ENCODE measurements around the gene TXNDC8. TPM values are rescaled to one million over a fixed set of nuclear protein-coding genes. Genes with fewer than 3 reads are reported as not detected.

TXNDC8 gene
- total and polyA plus RNA-seq, 2 of the 13 experiments (the other 11 are each of a cell fraction or from before 2014, with no cell fraction given): not detected

DNA sequence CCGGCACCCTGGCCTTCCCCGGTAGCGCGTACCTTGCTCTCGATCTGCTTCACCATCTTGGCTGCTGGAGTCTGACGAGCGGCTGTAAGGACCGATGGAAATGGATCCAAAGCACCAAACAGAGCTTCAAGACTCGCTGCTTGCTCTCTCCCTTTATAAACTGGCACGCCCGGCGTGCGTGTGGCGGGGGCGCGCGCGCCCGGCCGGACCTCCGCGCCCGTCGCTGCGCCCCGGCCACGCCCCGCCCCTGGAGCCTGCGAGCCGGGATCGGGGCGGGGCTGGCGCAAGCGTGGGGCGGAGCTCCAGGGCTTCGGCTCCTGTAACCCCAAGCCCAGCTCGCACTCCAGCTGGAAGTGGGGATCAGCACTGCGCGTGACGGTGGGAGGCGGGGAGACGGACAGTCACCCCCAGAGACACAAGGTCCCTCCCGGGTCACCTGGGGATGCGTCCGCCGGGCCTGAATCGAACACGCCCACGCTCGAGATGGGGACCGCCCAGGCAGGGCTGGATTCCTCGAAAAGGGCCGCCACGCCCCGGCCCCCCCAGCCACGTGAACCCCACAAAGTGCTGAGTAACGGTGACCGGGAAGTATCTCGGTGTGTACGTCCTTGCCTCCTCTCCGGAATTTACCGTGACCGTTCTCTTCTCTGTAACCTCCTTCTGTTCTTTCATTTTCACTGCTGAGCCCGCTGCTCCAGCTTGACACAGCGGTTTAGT lies 81.1 kb downstream of the TXNDC8 start, which contains the start of gene TXN (continued):
- TF ChIP-seq, protein P1, sequence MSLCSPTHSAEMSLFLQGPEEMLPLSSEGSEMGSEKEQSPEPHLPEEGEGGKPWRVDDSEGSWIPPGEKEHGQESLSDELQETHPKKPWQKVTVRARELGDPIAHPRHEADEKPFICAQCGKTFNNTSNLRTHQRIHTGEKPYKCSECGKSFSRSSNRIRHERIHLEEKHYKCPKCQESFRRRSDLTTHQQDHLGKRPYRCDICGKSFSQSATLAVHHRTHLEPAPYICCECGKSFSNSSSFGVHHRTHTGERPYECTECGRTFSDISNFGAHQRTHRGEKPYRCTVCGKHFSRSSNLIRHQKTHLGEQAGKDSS (CRISPR knock-in tag; IDR thresholded peaks at IDR 0.05; ENCODE audit: borderline replicate concordance, low read depth): no peak
- TF ChIP-seq MIXL1 (CRISPR knock-in tag; IDR thresholded peaks at IDR 0.05): no peak
- TF ChIP-seq, protein P2, sequence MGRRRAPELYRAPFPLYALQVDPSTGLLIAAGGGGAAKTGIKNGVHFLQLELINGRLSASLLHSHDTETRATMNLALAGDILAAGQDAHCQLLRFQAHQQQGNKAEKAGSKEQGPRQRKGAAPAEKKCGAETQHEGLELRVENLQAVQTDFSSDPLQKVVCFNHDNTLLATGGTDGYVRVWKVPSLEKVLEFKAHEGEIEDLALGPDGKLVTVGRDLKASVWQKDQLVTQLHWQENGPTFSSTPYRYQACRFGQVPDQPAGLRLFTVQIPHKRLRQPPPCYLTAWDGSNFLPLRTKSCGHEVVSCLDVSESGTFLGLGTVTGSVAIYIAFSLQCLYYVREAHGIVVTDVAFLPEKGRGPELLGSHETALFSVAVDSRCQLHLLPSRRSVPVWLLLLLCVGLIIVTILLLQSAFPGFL (CRISPR knock-in tag; IDR thresholded peaks at IDR 0.05): no peak
- TF ChIP-seq, protein P3, sequence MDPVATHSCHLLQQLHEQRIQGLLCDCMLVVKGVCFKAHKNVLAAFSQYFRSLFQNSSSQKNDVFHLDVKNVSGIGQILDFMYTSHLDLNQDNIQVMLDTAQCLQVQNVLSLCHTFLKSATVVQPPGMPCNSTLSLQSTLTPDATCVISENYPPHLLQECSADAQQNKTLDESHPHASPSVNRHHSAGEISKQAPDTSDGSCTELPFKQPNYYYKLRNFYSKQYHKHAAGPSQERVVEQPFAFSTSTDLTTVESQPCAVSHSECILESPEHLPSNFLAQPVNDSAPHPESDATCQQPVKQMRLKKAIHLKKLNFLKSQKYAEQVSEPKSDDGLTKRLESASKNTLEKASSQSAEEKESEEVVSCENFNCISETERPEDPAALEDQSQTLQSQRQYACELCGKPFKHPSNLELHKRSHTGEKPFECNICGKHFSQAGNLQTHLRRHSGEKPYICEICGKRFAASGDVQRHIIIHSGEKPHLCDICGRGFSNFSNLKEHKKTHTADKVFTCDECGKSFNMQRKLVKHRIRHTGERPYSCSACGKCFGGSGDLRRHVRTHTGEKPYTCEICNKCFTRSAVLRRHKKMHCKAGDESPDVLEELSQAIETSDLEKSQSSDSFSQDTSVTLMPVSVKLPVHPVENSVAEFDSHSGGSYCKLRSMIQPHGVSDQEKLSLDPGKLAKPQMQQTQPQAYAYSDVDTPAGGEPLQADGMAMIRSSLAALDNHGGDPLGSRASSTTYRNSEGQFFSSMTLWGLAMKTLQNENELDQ (CRISPR knock-in tag; IDR thresholded peaks at IDR 0.05; ENCODE audit: borderline replicate concordance): no peak
- TF ChIP-seq RORA (CRISPR knock-in tag; IDR thresholded peaks at IDR 0.05): no peak
- 0 out of 2 replicates have a peak, but pooled peaks have one; percentile 79 for TF ChIP-seq ZNF747 (CRISPR knock-in tag; IDR thresholded peaks at IDR 0.05; ENCODE audit: borderline replicate concordance)
- no peak for TF ChIP-seq RARG (CRISPR knock-in tag; IDR thresholded peaks at IDR 0.05; ENCODE audit: low read depth)
- TF ChIP-seq SRY (CRISPR knock-in tag; IDR thresholded peaks at IDR 0.05): peak; percentile 85; the same call in 1 of the 2 replicates
- TF ChIP-seq, protein P4, sequence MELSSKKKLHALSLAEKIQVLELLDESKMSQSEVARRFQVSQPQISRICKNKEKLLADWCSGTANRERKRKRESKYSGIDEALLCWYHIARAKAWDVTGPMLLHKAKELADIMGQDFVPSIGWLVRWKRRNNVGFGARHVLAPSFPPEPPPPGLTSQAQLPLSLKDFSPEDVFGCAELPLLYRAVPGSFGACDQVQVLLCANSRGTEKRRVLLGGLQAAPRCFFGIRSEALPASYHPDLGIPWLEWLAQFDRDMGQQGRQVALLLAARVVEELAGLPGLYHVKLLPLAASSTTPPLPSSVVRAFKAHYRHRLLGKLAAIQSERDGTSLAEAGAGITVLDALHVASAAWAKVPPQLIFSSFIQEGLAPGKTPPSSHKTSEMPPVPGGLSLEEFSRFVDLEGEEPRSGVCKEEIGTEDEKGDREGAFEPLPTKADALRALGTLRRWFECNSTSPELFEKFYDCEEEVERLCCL (CRISPR knock-in tag; IDR thresholded peaks at IDR 0.05; ENCODE audit: borderline replicate concordance): no peak; the same call in 1 of the 2 replicates
- no peak; the same call in 1 of the 2 replicates for TF ChIP-seq IRX3 (CRISPR knock-in tag; IDR thresholded peaks at IDR 0.05; ENCODE audit: borderline replicate concordance, low read depth)
- no peak for TF ChIP-seq NFIB (CRISPR knock-in tag; IDR thresholded peaks at IDR 0.05; ENCODE audit: borderline replicate concordance)
- TF ChIP-seq TOE1 (CRISPR knock-in tag; IDR thresholded peaks at IDR 0.05): no peak; the same call in 1 of the 2 replicates
- TF ChIP-seq HES4 (CRISPR knock-in tag; IDR thresholded peaks at IDR 0.05; ENCODE audit: borderline replicate concordance): no peak
- TF ChIP-seq, protein P5, sequence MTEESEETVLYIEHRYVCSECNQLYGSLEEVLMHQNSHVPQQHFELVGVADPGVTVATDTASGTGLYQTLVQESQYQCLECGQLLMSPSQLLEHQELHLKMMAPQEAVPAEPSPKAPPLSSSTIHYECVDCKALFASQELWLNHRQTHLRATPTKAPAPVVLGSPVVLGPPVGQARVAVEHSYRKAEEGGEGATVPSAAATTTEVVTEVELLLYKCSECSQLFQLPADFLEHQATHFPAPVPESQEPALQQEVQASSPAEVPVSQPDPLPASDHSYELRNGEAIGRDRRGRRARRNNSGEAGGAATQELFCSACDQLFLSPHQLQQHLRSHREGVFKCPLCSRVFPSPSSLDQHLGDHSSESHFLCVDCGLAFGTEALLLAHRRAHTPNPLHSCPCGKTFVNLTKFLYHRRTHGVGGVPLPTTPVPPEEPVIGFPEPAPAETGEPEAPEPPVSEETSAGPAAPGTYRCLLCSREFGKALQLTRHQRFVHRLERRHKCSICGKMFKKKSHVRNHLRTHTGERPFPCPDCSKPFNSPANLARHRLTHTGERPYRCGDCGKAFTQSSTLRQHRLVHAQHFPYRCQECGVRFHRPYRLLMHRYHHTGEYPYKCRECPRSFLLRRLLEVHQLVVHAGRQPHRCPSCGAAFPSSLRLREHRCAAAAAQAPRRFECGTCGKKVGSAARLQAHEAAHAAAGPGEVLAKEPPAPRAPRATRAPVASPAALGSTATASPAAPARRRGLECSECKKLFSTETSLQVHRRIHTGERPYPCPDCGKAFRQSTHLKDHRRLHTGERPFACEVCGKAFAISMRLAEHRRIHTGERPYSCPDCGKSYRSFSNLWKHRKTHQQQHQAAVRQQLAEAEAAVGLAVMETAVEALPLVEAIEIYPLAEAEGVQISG (CRISPR knock-in tag; IDR thresholded peaks at IDR 0.05): no peak
- TF ChIP-seq, protein P6, sequence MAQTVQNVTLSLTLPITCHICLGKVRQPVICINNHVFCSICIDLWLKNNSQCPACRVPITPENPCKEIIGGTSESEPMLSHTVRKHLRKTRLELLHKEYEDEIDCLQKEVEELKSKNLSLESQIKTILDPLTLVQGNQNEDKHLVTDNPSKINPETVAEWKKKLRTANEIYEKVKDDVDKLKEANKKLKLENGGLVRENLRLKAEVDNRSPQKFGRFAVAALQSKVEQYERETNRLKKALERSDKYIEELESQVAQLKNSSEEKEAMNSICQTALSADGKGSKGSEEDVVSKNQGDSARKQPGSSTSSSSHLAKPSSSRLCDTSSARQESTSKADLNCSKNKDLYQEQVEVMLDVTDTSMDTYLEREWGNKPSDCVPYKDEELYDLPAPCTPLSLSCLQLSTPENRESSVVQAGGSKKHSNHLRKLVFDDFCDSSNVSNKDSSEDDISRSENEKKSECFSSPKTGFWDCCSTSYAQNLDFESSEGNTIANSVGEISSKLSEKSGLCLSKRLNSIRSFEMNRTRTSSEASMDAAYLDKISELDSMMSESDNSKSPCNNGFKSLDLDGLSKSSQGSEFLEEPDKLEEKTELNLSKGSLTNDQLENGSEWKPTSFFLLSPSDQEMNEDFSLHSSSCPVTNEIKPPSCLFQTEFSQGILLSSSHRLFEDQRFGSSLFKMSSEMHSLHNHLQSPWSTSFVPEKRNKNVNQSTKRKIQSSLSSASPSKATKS (CRISPR knock-in tag; IDR thresholded peaks at IDR 0.05): no peak
- no peak; the same call in 1 of the 2 replicates for TF ChIP-seq MTF2 (CRISPR knock-in tag; IDR thresholded peaks at IDR 0.05; ENCODE audit: borderline replicate concordance)
- TF ChIP-seq ATAD3A (CRISPR knock-in tag; IDR thresholded peaks at IDR 0.05): no peak

Measured in HepG2 (cell line).